Peyer's patch (tissue), 4 donors: ENCODE results near the gene MPHOSPH10.
"Not testable (repeated sequence)": the region's sequence is repeated elsewhere in the genome, so short reads cannot be mapped to it uniquely, and the experiment has no call there.

Experiments used
- CTCF ChIP-seq, 6 experiments: fragments of 450-650 bp in 4 of 6; fragments of 200-600 bp in 2 of 6; sonication (generic) in 1 of 6; IDR thresholded peaks; one replicate each; pipeline ENCODE4 v1.5.1; 2017 to 2019; ENCODE audit warnings: antibody characterized with exemption in 6 of 6, mild to moderate bottlenecking in 3 of 6, moderate library complexity in 1 of 6
- POLR2A ChIP-seq, 2 donors: fragments of 450-650 bp; IDR thresholded peaks; one replicate each; pipeline ENCODE4 v1.5.1; 2017; ENCODE audit warnings: antibody characterized with exemption in 2 of 2, mild to moderate bottlenecking in 2 of 2, moderate library complexity in 2 of 2

- not testable (repeated sequence) for TF ChIP-seq CTCF, POLR2A (IDR thresholded peaks at IDR 0.05)
Measured at GRCh38 chr2:71083752-71084312, 46.6 kb upstream of the MPHOSPH10 start.
